WI38 (cell line): ENCODE results near the gene LRP3.

ENCODE experiments used
- H3K4me3 ChIP-seq: 2 replicates; pipeline ENCODE4 v1.5.1; 2011; ENCODE audit warnings: low read depth, mild to moderate bottlenecking, control low read depth, low read length
- CTCF ChIP-seq: IDR thresholded peaks from 2 replicates; pipeline ENCODE4 v1.5.1; 2012; ENCODE audit warnings: low read depth, mild to moderate bottlenecking, control low read depth, low read length

LRP3 gene

GRCh38 chr19:33197591-33198000 is 3.5 kb downstream of the LRP3 start:
- TF ChIP-seq CTCF, result no peak
- no peak overlapping the region for H3K4me3 ChIP-seq

GRCh38 chr19:33198169-33198568 is 4.0 kb downstream of the LRP3 start:
- no peak for TF ChIP-seq CTCF
- H3K4me3 ChIP-seq, result no peak overlapping the region

GRCh38 chr19:33199441-33200265 is 5.5 kb downstream of the LRP3 start:
- H3K4me3 ChIP-seq, result no peak overlapping the region
- no peak for TF ChIP-seq CTCF

- TF ChIP-seq CTCF, result no peak
- H3K4me3 ChIP-seq, result no peak overlapping the region
Observed at GRCh38 chr19:33201473-33201872, 7.3 kb downstream of the LRP3 start.

- no peak overlapping the region for H3K4me3 ChIP-seq
- no peak for TF ChIP-seq CTCF
Observed at GRCh38 chr19:33201886-33202545, 7.9 kb downstream of the LRP3 start.

GRCh38 chr19:33202546-33203507 is 8.7 kb downstream of the LRP3 start:
- TF ChIP-seq CTCF, result no peak
- H3K4me3 ChIP-seq, result no peak overlapping the region
